ENCODE results near the gene RIMBP2. TPM values are rescaled to one million over a fixed set of nuclear protein-coding genes. Genes with fewer than 3 reads are reported as not detected.
"Not testable (repeated sequence)": the region's sequence is repeated elsewhere in the genome, so short reads cannot be mapped to it uniquely, and the experiment has no call there.

The RIMBP2 gene
- total RNA-seq, 4 donors from 2014 or later, result 0.29 to 8.2 (median 5.6) TPM

- H3K36me3 ChIP-seq, result no peaks in the 10 kb centered on the region
- no peak for DNase-seq
- H3K27me3 ChIP-seq, result no peaks in the 10 kb centered on the region
- no peaks in the 10 kb centered on the region for H3K9me3 ChIP-seq
- intact Hi-C loops (cut with DNase I; ENCODE audit: low total_unique reads), result no loop called here
- H3K4me3 ChIP-seq, result no peak overlapping the region
- no peaks in the 10 kb centered on the region for H3K4me1 ChIP-seq
- no peak overlapping the region for H3K27ac ChIP-seq
- no peak for TF ChIP-seq CTCF (IDR thresholded peaks at IDR 0.05)
- no peak for TF ChIP-seq POLR2A (IDR thresholded peaks at IDR 0.05)
These were observed 68.3 kb downstream of the RIMBP2 start for GRCh38 chr12:130647814-130648213.

GRCh38 chr12:130646716-130647370, 69.3 kb downstream of the RIMBP2 start:
- Histone ChIP-seq H3K4me3 (no peak overlapping the region), H3K27me3 (no peaks in the 10 kb centered on the region), H3K36me3 (no peaks in the 10 kb centered on the region), H3K4me1 (no peaks in the 10 kb centered on the region), H3K9me3 (no peaks in the 10 kb centered on the region), H3K27ac (no peak overlapping the region)
- intact Hi-C loops (cut with DNase I; ENCODE audit: low total_unique reads), result no loop called here
- TF ChIP-seq CTCF (IDR thresholded peaks at IDR 0.05) (no peak), POLR2A (IDR thresholded peaks at IDR 0.05) (no peak)
- no peak for DNase-seq

GRCh38 chr12:130646191-130646590, 69.9 kb downstream of the RIMBP2 start:
- H3K27me3 ChIP-seq; DNase-seq; H3K4me3 ChIP-seq; intact Hi-C loops (cut with DNase I; ENCODE audit: low total_unique reads); H3K36me3 ChIP-seq; H3K9me3 ChIP-seq; H3K4me1 ChIP-seq; H3K27ac ChIP-seq: not testable (repeated sequence)

GRCh38 chr12:130645751-130646150, 70.3 kb downstream of the RIMBP2 start:
- no peak for TF ChIP-seq CTCF (IDR thresholded peaks at IDR 0.05)
- no peak for TF ChIP-seq POLR2A (IDR thresholded peaks at IDR 0.05)
- no peaks in the 10 kb centered on the region for H3K4me1 ChIP-seq
- H3K27me3 ChIP-seq, result no peaks in the 10 kb centered on the region
- H3K27ac ChIP-seq, result no peak overlapping the region
- H3K4me3 ChIP-seq, result no peak overlapping the region
- H3K36me3 ChIP-seq, result no peaks in the 10 kb centered on the region
- no peaks in the 10 kb centered on the region for H3K9me3 ChIP-seq
- DNase-seq, result no peak
- intact Hi-C loops (cut with DNase I; ENCODE audit: low total_unique reads), result no loop called here

- Histone ChIP-seq H3K27ac (no peak overlapping the region), H3K36me3 (no peaks in the 10 kb centered on the region), H3K4me3 (no peak overlapping the region), H3K27me3 (no peaks in the 10 kb centered on the region), H3K9me3 (no peaks in the 10 kb centered on the region), H3K4me1 (no peaks in the 10 kb centered on the region)
- no peak for DNase-seq
- intact Hi-C loops (cut with DNase I; ENCODE audit: low total_unique reads), result no loop called here
- TF ChIP-seq POLR2A (IDR thresholded peaks at IDR 0.05) (no peak), CTCF (IDR thresholded peaks at IDR 0.05) (no peak)
These were observed 71.5 kb downstream of the RIMBP2 start for GRCh38 chr12:130644566-130644965.

- no peak for DNase-seq
- intact Hi-C loops (cut with DNase I; ENCODE audit: low total_unique reads), result no loop called here
- no peak for TF ChIP-seq POLR2A (IDR thresholded peaks at IDR 0.05)
- TF ChIP-seq CTCF (IDR thresholded peaks at IDR 0.05), result no peak
- Histone ChIP-seq H3K27ac (no peak overlapping the region), H3K27me3 (no peaks in the 10 kb centered on the region), H3K9me3 (no peaks in the 10 kb centered on the region), H3K36me3 (no peaks in the 10 kb centered on the region), H3K4me1 (no peaks in the 10 kb centered on the region), H3K4me3 (no peak overlapping the region)
These were observed 72.0 kb downstream of the RIMBP2 start for GRCh38 chr12:130644146-130644545.

Data from uterus (tissue), 4 donors.